GM19043 (cell line): ENCODE results near the gene LRRC57.
"Not testable (repeated sequence)": the region's sequence is repeated elsewhere in the genome, so short reads cannot be mapped to it uniquely, and the experiment has no call there.

ENCODE experiments used
- ATAC-seq: cut with Tn5 transposase; IDR thresholded peaks from one replicate; pipeline ENCODE4 v1.9.1; 2021; ENCODE audit warnings: low read depth; ENCODE audit not compliant: unreplicated experiment

Gene LRRC57

GRCh38 chr15:42548249-42549031, at the start of gene LRRC57, which contains the start of gene HAUS2:
LRRC57 (minus strand) TSS chr15:42548793; CDS start chr15:42548434, 359 bp downstream.
HAUS2 (plus strand) TSS chr15:42548838; CDS start chr15:42548873, 35 bp downstream.
- peak; percentile 67 for ATAC-seq

GRCh38 chr15:42595626-42596240, 47.1 kb upstream of the LRRC57 start:
- ATAC-seq: no peak

DNA sequence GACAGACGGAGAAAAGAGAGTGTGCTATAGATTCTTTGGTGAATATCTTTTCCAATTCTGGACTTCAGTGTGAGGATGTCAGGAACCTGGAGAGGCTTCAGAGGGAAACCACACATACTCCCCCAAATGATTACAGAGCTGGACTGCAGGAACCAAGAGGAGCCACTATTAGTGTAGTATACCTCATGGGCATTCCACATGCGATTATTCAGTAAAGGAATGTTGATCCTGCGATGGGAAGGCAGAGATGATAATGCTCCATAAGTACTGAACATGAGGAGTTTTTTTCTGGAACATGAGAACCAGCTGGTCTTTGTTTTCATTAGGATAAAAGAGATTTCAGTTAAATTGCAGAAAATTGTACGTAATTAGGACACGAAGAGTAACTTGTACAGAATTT, 45.5 kb upstream of the LRRC57 start:
- no peak for ATAC-seq

GRCh38 chr15:42593143-42593542, 44.5 kb upstream of the LRRC57 start:
- no peak for ATAC-seq

DNA sequence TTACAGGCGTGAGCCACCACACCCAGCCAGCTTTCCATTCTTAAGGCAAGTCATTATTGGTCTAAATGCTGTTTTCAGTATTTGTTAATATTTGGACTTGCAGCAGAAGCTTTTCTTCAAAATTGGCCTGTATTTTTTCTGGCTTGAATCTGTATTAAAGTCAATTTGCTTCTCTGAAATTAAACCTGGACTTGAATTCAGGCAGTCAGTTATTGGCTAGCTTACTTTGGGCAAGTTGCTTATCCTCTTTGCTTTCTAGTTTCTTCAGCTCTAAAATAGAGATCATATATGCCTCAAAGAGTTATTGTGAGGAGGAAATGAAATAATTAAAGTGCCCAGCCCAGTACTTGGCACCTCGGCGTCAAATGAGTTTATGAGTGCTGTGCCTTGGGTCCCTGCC, 44.1 kb upstream of the LRRC57 start:
- no peak for ATAC-seq

DNA sequence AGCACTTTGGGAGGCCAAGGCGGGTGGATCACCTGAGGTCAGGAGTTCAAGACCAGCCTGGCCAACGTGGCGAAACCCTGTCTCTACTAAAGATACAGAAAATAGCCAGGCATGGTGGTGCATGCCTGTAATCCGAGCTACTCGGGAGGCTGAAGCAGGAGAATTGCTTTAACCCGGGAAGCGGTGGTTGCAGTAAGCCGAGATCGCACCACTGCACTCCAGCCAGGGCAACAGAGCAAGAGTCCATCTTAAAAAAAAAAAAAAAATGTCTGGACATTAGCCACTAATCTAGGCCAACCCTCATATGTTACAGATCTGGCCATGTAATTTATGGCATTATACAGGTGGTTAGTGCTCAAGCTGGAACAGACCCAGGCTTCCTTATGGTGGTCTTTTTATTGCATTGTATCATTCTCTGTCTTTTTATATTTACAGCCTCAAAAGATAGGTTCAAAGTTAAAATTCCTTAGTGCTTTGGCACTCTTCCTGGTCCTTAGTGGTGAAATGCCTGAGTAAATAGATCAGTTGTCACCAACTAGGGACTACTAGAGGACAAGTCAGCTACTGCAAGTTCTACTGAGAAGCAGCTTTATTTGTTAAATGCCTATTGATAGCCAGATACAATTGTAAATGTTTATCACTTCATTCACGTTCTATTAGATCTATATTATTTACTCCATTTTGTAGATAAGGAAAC, 42.8 kb upstream of the LRRC57 start:
- no peak for ATAC-seq

DNA sequence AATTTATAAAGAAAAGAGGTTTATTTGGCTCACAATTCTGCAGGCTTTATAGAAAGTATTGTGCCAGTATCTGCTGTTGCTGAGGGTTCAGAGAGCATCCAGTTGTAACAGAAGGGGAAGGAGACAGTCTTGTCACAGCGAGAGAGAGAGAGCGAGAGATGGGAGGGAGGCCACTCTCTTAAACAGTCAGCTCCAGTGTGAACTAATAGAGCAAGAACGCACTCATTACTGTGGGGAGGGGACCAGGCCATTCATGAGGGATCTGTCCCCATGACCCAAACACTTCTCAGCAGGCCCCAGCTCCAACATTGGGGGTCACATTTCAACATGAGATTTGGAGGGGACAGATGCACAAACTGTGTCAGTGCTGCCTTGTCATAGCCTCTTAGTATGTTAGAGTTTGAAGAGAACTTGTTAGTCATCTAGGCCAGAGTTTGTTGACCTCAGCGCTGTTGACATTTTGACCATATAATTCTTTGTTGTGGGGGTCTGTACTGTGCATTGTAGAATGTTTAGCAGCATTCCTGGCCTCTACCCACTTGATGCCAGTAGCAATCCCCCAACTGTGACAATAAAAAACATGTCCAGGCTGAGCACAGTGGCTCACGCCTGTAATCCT, 42.1 kb upstream of the LRRC57 start:
- ATAC-seq: no peak

GRCh38 chr15:42584031-42584765, 35.6 kb upstream of the LRRC57 start:
- ATAC-seq: no peak

- ATAC-seq: no peak
Measured at GRCh38 chr15:42582569-42583375, 34.2 kb upstream of the LRRC57 start.

DNA sequence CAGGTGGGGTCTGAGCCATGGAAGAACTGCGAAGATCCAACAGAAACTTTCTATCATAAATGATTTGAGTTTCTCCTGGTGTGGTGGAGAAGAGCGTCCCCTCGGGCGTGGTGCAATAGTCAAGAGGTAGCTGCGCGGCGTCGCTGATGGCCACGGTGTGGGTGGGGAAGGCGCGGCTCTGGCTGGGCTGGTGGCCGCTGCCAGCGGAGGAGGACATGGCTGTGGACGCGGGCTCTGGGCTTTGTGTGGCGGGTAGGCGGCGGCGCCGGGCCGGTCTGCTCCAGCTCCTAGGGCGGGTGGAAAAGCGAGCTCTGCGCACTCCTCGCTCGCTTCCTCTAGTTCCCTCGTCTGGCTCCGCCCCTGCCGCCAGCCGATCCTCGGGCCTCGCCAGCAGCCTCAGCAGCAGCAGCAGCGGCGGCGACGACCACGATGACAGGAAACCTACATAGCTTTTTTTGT, 32.7 kb upstream of the LRRC57 start:
- ATAC-seq: peak; percentile 66

GRCh38 chr15:42578984-42579537, 30.5 kb upstream of the LRRC57 start:
- no peak for ATAC-seq

- no peak for ATAC-seq
Measured at GRCh38 chr15:42577514-42578031, 29.0 kb upstream of the LRRC57 start.

DNA sequence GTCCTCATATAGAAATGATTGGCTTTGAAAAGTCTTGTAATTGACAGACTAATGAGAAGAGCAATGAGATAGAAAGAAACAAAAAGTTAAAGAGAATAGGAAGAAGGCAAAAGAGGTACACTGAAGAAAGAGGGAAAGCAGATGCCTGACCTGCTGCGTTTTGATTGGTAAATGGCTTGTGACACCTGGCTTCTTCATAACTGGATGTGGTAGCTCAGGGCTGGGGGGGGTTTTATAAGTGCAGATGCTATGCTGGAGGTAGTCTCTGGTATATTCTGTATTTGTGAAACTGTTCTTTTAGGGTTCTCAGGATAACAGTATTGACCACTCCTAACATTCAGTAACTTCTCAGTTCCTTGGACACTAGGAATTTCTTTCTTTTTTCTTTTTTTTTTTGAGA, 28.2 kb upstream of the LRRC57 start:
- ATAC-seq: no peak

DNA sequence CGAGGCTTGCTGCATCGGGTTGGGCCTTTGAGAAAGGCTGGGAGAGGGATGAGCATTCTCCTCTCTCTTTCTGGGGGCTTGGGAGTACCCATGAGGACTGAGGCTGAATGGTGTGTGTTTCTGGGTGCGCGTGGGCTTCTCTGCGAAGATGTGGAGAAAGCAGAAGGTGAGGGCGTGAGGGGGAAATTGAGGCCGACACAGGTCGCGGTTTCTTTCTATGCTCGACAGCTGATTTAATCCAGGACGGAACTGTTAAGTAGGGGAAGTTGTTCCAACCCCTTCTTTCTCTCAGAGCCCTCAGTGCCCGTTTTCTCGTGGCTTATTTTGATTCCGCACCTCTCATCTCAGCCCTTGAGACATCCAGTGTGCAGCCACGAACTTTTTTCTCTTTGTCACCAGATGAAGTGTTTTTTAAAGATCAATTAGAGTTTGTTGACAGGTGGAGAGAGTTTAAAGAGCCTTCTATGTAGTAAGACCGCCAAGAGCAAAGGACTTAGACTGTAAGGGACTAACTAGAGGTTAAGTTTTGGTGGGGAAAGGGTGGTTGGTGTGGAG, 27.5 kb upstream of the LRRC57 start:
- no peak for ATAC-seq

DNA sequence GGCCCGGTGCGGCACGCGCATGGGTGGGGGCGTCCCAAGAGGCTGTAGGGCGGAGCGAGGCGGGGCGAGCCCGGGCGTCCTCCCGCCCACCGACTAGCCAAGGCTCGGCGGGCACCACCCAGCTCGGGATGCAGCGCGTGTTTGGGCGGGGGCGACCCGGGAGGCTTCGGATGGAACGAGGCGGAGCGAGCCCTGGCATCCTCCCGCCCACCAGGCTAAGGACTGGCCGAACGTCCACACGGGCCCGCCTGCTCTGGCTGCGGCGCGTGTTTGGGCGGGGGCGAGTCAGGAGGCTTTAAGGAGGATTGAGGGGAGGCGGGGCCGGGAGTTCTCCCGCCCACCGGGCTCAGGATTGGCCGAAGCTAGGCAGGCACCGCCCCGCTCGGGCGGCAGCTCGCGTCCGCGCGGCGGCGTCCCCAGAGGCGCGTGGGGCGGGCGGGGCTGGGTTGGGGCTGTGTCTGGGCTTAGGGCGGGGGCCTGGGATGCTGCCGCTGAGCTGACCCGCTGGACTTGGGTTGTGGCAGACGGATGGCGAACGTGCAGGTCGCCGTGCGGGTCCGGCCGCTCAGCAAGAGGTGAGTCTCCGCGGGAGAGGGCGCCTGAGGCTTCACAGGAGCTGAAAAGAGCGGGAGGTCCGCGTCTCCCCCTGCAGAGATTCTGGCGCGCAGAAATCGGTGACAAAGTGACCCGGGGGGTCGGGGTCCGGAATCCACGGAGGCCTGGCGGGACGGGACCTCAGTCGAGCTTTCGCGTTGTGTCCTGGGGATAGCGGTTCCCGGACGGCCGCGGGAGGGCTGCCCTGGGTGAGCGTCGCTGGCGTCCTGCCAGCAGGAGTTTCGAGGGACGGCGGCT, 26.8 kb upstream of the LRRC57 start, which contains the start of gene STARD9:
Gene STARD9, plus strand, starts transcription at position 419 of the 852 bp plus-strand sequence. Its CDS starts 110 bp downstream, at position 529.
- ATAC-seq: peak; percentile 92

DNA sequence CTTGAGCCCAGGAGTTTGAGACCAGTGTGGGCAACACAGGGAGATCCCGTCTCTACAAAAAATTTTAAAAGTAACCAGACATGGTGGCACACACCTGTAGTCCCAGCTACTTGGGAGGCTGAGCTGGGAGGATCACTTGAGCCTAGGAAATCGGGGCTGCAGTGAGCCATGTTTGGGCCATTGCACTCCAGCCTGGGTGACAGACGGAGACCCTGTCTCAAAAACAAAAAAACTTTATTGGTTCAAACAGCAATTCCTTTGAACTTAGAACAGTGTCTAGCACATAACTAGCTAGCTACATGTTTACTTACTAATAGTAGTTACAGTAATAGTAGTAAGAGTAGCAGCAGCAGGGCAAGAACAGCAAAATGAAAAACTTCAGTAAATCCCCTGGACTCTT, 10.1 kb upstream of the LRRC57 start:
- ATAC-seq: no peak

DNA sequence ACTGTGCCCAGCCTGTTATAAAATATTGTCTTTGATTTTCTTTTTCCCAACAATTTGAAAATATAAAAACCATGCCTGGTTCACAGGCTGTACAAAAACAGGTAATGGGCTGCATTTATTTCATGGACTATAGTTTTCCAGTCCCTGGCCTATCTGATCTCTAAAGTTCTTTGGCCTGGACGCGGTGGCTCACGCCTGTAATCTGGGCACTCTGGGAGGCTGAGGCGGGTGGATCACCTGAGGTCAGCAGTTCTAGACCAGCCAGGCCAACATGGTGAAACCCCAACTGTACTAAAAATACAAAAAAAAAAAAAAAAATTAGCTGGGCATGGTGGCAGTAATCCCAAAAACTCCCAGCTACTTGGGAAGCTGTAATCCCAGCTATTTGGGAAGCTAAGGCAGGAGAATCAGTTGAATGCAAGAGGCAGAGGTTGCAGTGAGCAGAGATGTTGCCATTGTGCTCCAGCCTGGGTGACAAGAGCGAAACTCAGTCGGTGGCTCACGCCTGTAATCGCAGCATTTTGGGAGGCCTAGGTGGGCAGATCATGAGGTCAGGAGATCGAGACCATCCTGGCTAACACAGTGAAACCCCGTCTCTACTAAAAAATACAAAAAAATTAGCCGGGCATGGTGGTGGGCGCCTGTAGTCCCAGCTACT, 8.1 kb upstream of the LRRC57 start:
- ATAC-seq: not testable (repeated sequence)
